Neural cell (in vitro differentiated cells): ENCODE results near the gene BCL7B. TPM values are rescaled to one million over a fixed set of nuclear protein-coding genes. Genes with fewer than 3 reads are reported as not detected.
"Not testable (repeated sequence)": the region's sequence is repeated elsewhere in the genome, so short reads cannot be mapped to it uniquely, and the experiment has no call there.

Experiments
- H2AFZ ChIP-seq: fragments of 200-600, 300-800 bp; sonication (generic), shearing (Covaris generic); 2 replicates; pipeline ENCODE4 v1.6.0; 2014; ENCODE audit warnings: low read depth, mild to moderate bottlenecking, antibody characterized with exemption, low read length, moderate library complexity
- H3F3A ChIP-seq: fragments of 200-600 bp; shearing (Covaris generic); 2 replicates; pipeline ENCODE4 v1.6.1; 2016; ENCODE audit warnings: mild to moderate bottlenecking, moderate library complexity, mixed read lengths, antibody characterized with exemption, low read length; ENCODE audit not compliant: insufficient read depth, poor library complexity, severe bottlenecking
- H3K27ac ChIP-seq: fragments of 200-600, 300-800 bp; sonication (generic), shearing (Covaris generic); 2 replicates; pipeline ENCODE4 v1.5.1; 2014; ENCODE audit warnings: mild to moderate bottlenecking, low read length, moderate library complexity
- H3K27me3 ChIP-seq: fragments of 300-800, 200-600 bp; sonication (generic), shearing (Covaris generic); 2 replicates; pipeline ENCODE4 v1.6.0; 2014; ENCODE audit warnings: mild to moderate bottlenecking, low read depth, low read length, moderate library complexity; ENCODE audit not compliant: insufficient read depth
- H3K36me3 ChIP-seq: fragments of 300-800, 200-600 bp; sonication (generic), shearing (Covaris generic); 2 replicates; pipeline ENCODE4 v1.5.1; 2014; ENCODE audit warnings: mild to moderate bottlenecking, antibody characterized with exemption, low read length, moderate library complexity; ENCODE audit not compliant: insufficient read depth
- H3K4me2 ChIP-seq: fragments of 300-800, 200-600 bp; sonication (generic), shearing (Covaris generic); 2 replicates; pipeline ENCODE4 v1.6.0; 2014; ENCODE audit warnings: mild to moderate bottlenecking, low read length
- H3K4me3 ChIP-seq: fragments of 300-800, 200-600 bp; sonication (generic), shearing (Covaris generic); 2 replicates; pipeline ENCODE4 v1.5.1; 2014; ENCODE audit warnings: mild to moderate bottlenecking, low read length, moderate library complexity
- H3K79me2 ChIP-seq: fragments of 200-600 bp; shearing (Covaris generic); replicated peaks from 2 replicates; pipeline ENCODE4 v1.6.0; 2014; ENCODE audit warnings: mild to moderate bottlenecking, low read length, moderate library complexity; ENCODE audit not compliant: insufficient read depth
- H3K9ac ChIP-seq: fragments of 300-800, 200-600 bp; sonication (generic), shearing (Covaris generic); 2 replicates; pipeline ENCODE4 v1.6.1; 2016; ENCODE audit warnings: mild to moderate bottlenecking, low read length, mixed read lengths
- H3K9me2 ChIP-seq: fragments of 200-600 bp; shearing (Covaris generic); 2 replicates; pipeline ENCODE4 v1.6.1; 2016; ENCODE audit warnings: mild to moderate bottlenecking, low read length, mixed read lengths; ENCODE audit not compliant: insufficient read depth
- H3K9me3 ChIP-seq: fragments of 200-600, 300-800 bp; sonication (generic), shearing (Covaris generic); 2 replicates; pipeline ENCODE4 v1.6.1; 2016; ENCODE audit warnings: mild to moderate bottlenecking, mixed run types, low read length, moderate library complexity, mixed read lengths
- H4K20me1 ChIP-seq: fragments of 200-600 bp; shearing (Covaris generic); 2 replicates; pipeline ENCODE4 v1.6.1; 2016; ENCODE audit warnings: mild to moderate bottlenecking, mixed run types; ENCODE audit not compliant: insufficient read depth
- CTCF ChIP-seq: fragments of 450-650 bp; IDR thresholded peaks from 2 replicates; pipeline ENCODE4 v1.5.1; 2014; ENCODE audit warnings: antibody characterized with exemption, mild to moderate bottlenecking, moderate library complexity; ENCODE audit not compliant: poor library complexity, severe bottlenecking
- EP300 ChIP-seq: fragments of 450-650 bp; conservative IDR thresholded peaks from 2 replicates; pipeline ENCODE4 v1.6.1; 2014; ENCODE audit warnings: antibody characterized with exemption, mild to moderate bottlenecking, moderate library complexity; ENCODE audit not compliant: poor library complexity, severe bottlenecking
- EZH2 ChIP-seq: fragments of 200-600, 300-800 bp; shearing (Covaris generic), sonication (generic); IDR thresholded peaks from 2 replicates; pipeline ENCODE4 v1.6.1; 2014; ENCODE audit warnings: antibody characterized with exemption, low read length, borderline replicate concordance, mild to moderate bottlenecking; ENCODE audit not compliant: insufficient read depth, poor library complexity, severe bottlenecking
- MXI1 ChIP-seq: fragments of 450-650 bp; conservative IDR thresholded peaks from 2 replicates; pipeline ENCODE4 v1.6.1; 2014; ENCODE audit warnings: antibody characterized with exemption, mild to moderate bottlenecking; ENCODE audit not compliant: poor library complexity, severe bottlenecking
- RAD21 ChIP-seq: fragments of 450-650 bp; conservative IDR thresholded peaks from 2 replicates; pipeline ENCODE4 v1.6.1; 2014; ENCODE audit warnings: antibody characterized with exemption, mild to moderate bottlenecking, moderate library complexity
- SMC3 ChIP-seq: fragments of 450-650 bp; conservative IDR thresholded peaks from 2 replicates; pipeline ENCODE4 v1.6.1; 2014; ENCODE audit warnings: antibody characterized with exemption, mild to moderate bottlenecking, moderate library complexity; ENCODE audit not compliant: poor library complexity
- polyA plus RNA-seq: library from polyadenylated mRNA; depleted of rRNA; stranded (reverse); fragments of >200 nt; gene quantifications from 2 replicates; pipeline ENCODE4 v1.2.3, GENCODE V29; 2014

BCL7B gene
- polyA plus RNA-seq, 1 donor from 2014 or later: 23.6 TPM

- H4K20me1 ChIP-seq: no peaks in the 10 kb centered on the region
- TF ChIP-seq EP300: no peak
- TF ChIP-seq EZH2: no peak
- no peak for TF ChIP-seq CTCF
- no peak overlapping the region for H3K27ac ChIP-seq
- no peak overlapping the region for H2AFZ ChIP-seq
- H3K9me2 ChIP-seq: no peaks in the 10 kb centered on the region
- H3K36me3 ChIP-seq: no peaks in the 10 kb centered on the region
- no peaks in the 10 kb centered on the region for H3K27me3 ChIP-seq
- no peak overlapping the region for H3K9ac ChIP-seq
- H3K4me2 ChIP-seq: no peak overlapping the region
- no peaks in the 10 kb centered on the region for H3F3A ChIP-seq
- no peak overlapping the region for H3K4me3 ChIP-seq
- no peaks in the 10 kb centered on the region for H3K9me3 ChIP-seq
- H3K79me2 ChIP-seq: no peaks in the 10 kb centered on the region
Observed at GRCh38 chr7:73567846-73568685, 10.6 kb upstream of the BCL7B start.

- Histone ChIP-seq H3K9me3 (no peaks in the 10 kb centered on the region), H3K27me3 (no peaks in the 10 kb centered on the region), H3K9ac (no peak overlapping the region), H3K27ac (no peak overlapping the region), H3K4me2 (no peak overlapping the region), H3K9me2 (no peaks in the 10 kb centered on the region), H4K20me1 (no peaks in the 10 kb centered on the region), H2AFZ (no peak overlapping the region), H3K79me2 (no peaks in the 10 kb centered on the region), H3K36me3 (no peaks in the 10 kb centered on the region), H3F3A (no peaks in the 10 kb centered on the region), H3K4me3 (no peak overlapping the region)
- TF ChIP-seq MXI1 (no peak), RAD21 (no peak), CTCF (no peak), SMC3 (no peak), EP300 (no peak), EZH2 (no peak)
Observed at GRCh38 chr7:73567140-73567539, 9.7 kb upstream of the BCL7B start.

GRCh38 chr7:73566431-73566830 lies 8.9 kb upstream of the BCL7B start:
- not testable (repeated sequence) for H3K27ac ChIP-seq, H3K9me3 ChIP-seq, H3K4me2 ChIP-seq, H4K20me1 ChIP-seq, H3K4me3 ChIP-seq, H3K9ac ChIP-seq, H3F3A ChIP-seq, H3K27me3 ChIP-seq, H3K36me3 ChIP-seq, H3K79me2 ChIP-seq, H2AFZ ChIP-seq, H3K9me2 ChIP-seq
